Activated naive CD4-positive, alpha-beta T cell treated with anti-CD3 and anti-CD28 coated beads, Interleukin-2, amount 50 U/mL, for 24 hours (primary cell): ENCODE results near the gene ETFDH.
"Not testable (repeated sequence)": the region's sequence is repeated elsewhere in the genome, so short reads cannot be mapped to it uniquely, and the experiment has no call there.

Source experiments
- H3K27ac Mint-ChIP-seq: one replicate; pipeline ENCODE4 v1.8.0; 2021; ENCODE audit warnings: mild to moderate bottlenecking, mixed read lengths
- H3K27me3 Mint-ChIP-seq: one replicate; pipeline ENCODE4 v1.8.0; 2021; ENCODE audit warnings: mixed read lengths
- H3K36me3 Mint-ChIP-seq: one replicate; pipeline ENCODE4 v1.8.0; 2021; ENCODE audit warnings: mixed read lengths
- H3K4me1 Mint-ChIP-seq: one replicate; pipeline ENCODE4 v1.8.0; 2021; ENCODE audit warnings: mixed read lengths
- H3K4me3 Mint-ChIP-seq: one replicate; pipeline ENCODE4 v1.8.0; 2021; ENCODE audit warnings: mild to moderate bottlenecking, mixed read lengths
- H3K9me3 Mint-ChIP-seq: one replicate; pipeline ENCODE4 v1.8.0; 2021; ENCODE audit warnings: mixed read lengths

ETFDH gene

GRCh38 chr4:158667651-158668198 lies 4.4 kb upstream of the ETFDH start:
- Mint-ChIP-seq H3K27ac (no peak overlapping the region), H3K4me1 (peaks cover 12% of the 10 kb centered on the region), H3K9me3 (no peaks in the 10 kb centered on the region), H3K4me3 (no peak overlapping the region), H3K27me3 (no peaks in the 10 kb centered on the region), H3K36me3 (no peaks in the 10 kb centered on the region)

GRCh38 chr4:158669310-158669709 lies 2.8 kb upstream of the ETFDH start:
- Mint-ChIP-seq H3K27ac (no peak overlapping the region), H3K4me3 (no peak overlapping the region), H3K36me3 (no peaks in the 10 kb centered on the region), H3K9me3 (no peaks in the 10 kb centered on the region), H3K4me1 (peaks cover 19% of the 10 kb centered on the region), H3K27me3 (no peaks in the 10 kb centered on the region)

GRCh38 chr4:158670975-158671664 lies 976 bp upstream of the ETFDH start:
- Mint-ChIP-seq H3K9me3 (no peaks in the 10 kb centered on the region), H3K4me3 (peak overlapping the region; percentile 98), H3K36me3 (no peaks in the 10 kb centered on the region), H3K4me1 (peaks cover 19% of the 10 kb centered on the region), H3K27me3 (no peaks in the 10 kb centered on the region), H3K27ac (peak overlapping the region; percentile 97)

DNA sequence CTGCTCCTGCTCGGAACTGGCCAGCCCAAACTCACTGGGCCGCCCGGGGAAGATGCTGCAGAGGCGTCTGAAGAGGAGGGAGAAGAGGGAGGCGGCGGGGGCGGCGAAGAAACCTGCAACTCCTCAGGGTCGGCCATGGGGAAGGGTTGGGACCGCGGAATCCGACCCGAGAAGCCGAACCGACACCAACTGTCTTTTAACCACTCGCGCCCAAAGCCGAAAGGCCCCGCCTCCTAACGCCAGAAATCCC lies 506 bp upstream of the ETFDH start, which contains the start of gene C4orf46:
Gene C4orf46, minus strand, starts transcription at position 223 of the 250 bp plus-strand sequence. Its CDS starts 86 bp downstream, at position 137.
- Mint-ChIP-seq H3K9me3 (no peaks in the 10 kb centered on the region), H3K4me1 (peaks cover 19% of the 10 kb centered on the region), H3K27ac (peak within 1 kb of the TSS; percentile 97), H3K36me3 (no peaks in the 10 kb centered on the region), H3K27me3 (no peaks in the 10 kb centered on the region), H3K4me3 (peak within 1 kb of the TSS; percentile 98)

GRCh38 chr4:158673633-158674032 lies 1.5 kb downstream of the ETFDH start:
- H3K4me1 Mint-ChIP-seq, result peaks cover 24% of the 10 kb centered on the region
- H3K4me3 Mint-ChIP-seq, result peak overlapping the region; percentile 6
- no peaks in the 10 kb centered on the region for H3K36me3 Mint-ChIP-seq
- no peak overlapping the region for H3K27ac Mint-ChIP-seq
- no peaks in the 10 kb centered on the region for H3K27me3 Mint-ChIP-seq
- no peaks in the 10 kb centered on the region for H3K9me3 Mint-ChIP-seq

GRCh38 chr4:158676076-158676475 lies 4.0 kb downstream of the ETFDH start:
- Mint-ChIP-seq H3K4me1 (peaks cover 18% of the 10 kb centered on the region), H3K27ac (no peak overlapping the region), H3K36me3 (peaks cover 7% of the 10 kb centered on the region)

DNA sequence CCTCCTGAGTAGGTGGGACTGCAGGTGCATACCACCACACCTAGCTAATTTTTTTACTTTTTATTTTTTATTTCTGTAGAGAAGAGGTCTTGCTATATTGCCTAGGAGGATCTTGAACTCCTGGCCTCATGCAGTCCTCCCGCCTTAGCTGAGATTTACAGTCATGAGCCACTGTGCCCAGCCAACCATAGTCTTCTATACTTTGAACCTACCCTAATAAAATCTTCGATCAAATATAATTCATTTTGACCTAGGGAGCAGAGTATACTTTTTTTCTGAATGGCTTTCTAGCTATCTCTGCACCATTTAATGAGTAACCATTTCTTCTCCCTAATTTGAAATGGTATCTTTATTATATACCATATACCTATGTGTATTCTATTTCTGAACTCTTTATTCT lies 6.7 kb downstream of the ETFDH start:
- Mint-ChIP-seq H3K9me3 (no peaks in the 10 kb centered on the region), H3K27me3 (no peaks in the 10 kb centered on the region), H3K27ac (no peak overlapping the region), H3K4me1 (peaks cover 11% of the 10 kb centered on the region), H3K36me3 (peaks cover 7% of the 10 kb centered on the region), H3K4me3 (no peak overlapping the region)

More at GRCh38 chr4:158676076-158676475, 4.0 kb downstream of the ETFDH start:
- H3K27me3 Mint-ChIP-seq, result no peaks in the 10 kb centered on the region
- no peak overlapping the region for H3K4me3 Mint-ChIP-seq
- no peaks in the 10 kb centered on the region for H3K9me3 Mint-ChIP-seq

- Mint-ChIP-seq H3K36me3 (peaks cover 9% of the 10 kb centered on the region), H3K4me1 (peaks cover 10% of the 10 kb centered on the region), H3K27ac (no peak overlapping the region), H3K4me3 (no peak overlapping the region), H3K27me3 (no peaks in the 10 kb centered on the region), H3K9me3 (no peaks in the 10 kb centered on the region)
These were observed 9.5 kb downstream of the ETFDH start for GRCh38 chr4:158681629-158682028.

GRCh38 chr4:158682066-158682465 lies 10.0 kb downstream of the ETFDH start:
- Mint-ChIP-seq H3K9me3 (no peaks in the 10 kb centered on the region), H3K4me1 (peaks cover 10% of the 10 kb centered on the region), H3K36me3 (peaks cover 9% of the 10 kb centered on the region), H3K4me3 (no peak overlapping the region), H3K27me3 (no peaks in the 10 kb centered on the region), H3K27ac (no peak overlapping the region)

DNA sequence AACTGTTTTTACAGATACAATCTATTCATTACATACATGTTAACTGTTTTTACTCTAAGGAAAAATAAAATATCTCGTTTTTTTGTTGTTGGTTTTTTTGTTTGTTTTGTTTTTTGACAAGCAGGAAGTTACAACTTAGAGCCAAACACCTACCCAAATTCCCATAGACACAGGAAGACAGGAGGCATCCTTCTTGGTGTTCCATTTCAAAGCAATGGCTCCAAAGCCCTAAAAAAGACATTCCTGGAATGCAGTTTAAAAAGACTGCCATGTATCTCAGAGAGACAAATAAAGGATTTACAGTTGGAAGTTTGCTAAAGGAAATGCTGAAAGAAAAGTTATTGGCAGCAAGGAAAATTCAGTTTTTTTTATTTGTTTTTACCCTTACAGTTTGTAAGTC lies 16.7 kb downstream of the ETFDH start:
- Mint-ChIP-seq H3K27me3 (no peaks in the 10 kb centered on the region), H3K36me3 (peaks cover 7% of the 10 kb centered on the region), H3K4me3 (no peak overlapping the region), H3K9me3 (no peaks in the 10 kb centered on the region), H3K4me1 (no peaks in the 10 kb centered on the region), H3K27ac (no peak overlapping the region)

DNA sequence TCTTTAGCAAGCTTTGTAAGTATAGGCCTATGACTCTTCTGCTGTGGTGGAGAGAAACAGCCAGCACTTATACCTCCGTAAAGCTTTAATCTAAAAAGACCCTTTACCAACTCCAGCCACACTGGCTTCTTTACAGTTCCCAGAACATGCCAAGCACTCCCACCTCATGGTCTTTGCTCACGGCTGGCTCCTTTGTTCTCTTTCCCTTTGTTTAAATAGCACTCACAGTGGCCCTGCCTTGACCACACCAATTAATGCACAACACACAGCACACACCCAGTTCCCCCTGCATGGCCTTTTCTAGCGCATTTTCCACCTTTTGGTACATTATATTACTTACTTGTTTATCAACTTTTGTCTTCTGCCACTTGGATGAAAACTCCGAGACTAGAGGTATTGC lies 32.2 kb downstream of the ETFDH start:
- Mint-ChIP-seq H3K4me3 (no peak overlapping the region), H3K27ac (no peak overlapping the region), H3K27me3 (no peaks in the 10 kb centered on the region), H3K4me1 (no peaks in the 10 kb centered on the region), H3K36me3 (peaks cover 16% of the 10 kb centered on the region), H3K9me3 (no peaks in the 10 kb centered on the region)

- peaks cover 22% of the 10 kb centered on the region for H3K36me3 Mint-ChIP-seq
- no peak overlapping the region for H3K27ac Mint-ChIP-seq
- H3K9me3 Mint-ChIP-seq, result no peaks in the 10 kb centered on the region
- H3K27me3 Mint-ChIP-seq, result no peaks in the 10 kb centered on the region
- H3K4me1 Mint-ChIP-seq, result no peaks in the 10 kb centered on the region
- H3K4me3 Mint-ChIP-seq, result no peak overlapping the region
These were observed 38.7 kb downstream of the ETFDH start for GRCh38 chr4:158710814-158711213.

DNA sequence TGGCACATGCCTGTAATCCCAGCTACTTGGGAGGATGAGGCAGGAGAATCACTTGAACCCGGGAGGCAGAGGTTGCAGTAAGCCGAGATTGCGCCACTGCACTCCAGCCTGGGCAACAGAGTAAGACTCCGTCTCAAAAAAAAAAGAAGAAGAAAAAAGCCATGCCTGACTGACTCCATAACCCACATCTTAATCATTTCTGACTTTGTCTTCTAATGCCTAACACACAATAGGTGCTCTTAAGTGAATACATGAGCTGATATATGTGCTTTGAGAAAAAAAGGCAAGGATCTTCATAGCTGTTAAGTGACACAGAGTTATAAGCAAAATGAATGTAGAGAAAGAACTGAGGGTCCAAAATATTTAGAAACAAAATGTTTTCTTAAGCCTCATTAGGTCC lies 40.5 kb downstream of the ETFDH start:
- H3K27me3 Mint-ChIP-seq, H3K9me3 Mint-ChIP-seq, H3K4me1 Mint-ChIP-seq, H3K4me3 Mint-ChIP-seq: not testable (repeated sequence)
- Mint-ChIP-seq H3K36me3 (peaks cover 21% of the 10 kb centered on the region), H3K27ac (peak overlapping the region; percentile 41)

DNA sequence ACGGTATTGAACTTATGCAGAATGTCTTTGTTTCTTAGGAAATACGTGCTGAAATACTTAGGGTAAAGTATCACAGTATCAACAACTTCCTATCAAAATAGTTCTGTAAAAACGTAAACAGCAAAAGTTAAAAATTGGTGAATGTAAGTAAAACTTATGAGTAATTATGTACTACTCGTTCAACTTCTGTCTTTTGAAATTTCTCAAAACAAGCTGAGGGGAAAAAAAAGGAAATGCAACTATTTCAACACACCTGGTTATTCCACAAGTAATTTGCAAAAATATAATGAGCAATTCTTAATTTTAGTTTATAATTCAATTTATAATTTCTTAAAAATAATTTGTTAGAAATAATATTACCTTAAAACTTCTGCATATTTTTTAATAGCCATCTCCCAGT lies 42.8 kb downstream of the ETFDH start:
- H3K27ac Mint-ChIP-seq, result no peak overlapping the region
- peaks cover 20% of the 10 kb centered on the region for H3K4me1 Mint-ChIP-seq
- H3K27me3 Mint-ChIP-seq, result no peaks in the 10 kb centered on the region
- H3K9me3 Mint-ChIP-seq, result no peaks in the 10 kb centered on the region
- no peak overlapping the region for H3K4me3 Mint-ChIP-seq
- peaks cover 28% of the 10 kb centered on the region for H3K36me3 Mint-ChIP-seq

DNA sequence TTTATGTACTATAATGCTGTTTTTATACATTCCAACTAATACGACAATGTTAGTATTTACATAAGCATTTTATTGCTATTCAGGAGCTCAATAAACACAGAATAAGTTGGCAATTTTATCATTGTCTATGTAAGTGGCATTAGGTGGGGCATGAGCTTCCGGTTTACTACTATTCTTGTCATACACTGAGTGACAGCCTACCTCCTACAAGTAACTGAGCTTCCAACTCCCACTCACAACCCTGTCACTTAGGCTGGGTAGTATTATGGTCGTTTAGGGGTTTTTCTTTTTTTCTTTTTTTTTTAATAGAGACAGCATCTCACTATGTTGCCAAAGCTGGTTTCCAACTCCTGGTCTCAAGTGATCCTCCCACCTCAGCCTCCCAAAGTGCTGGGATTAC lies 43.7 kb downstream of the ETFDH start:
- Mint-ChIP-seq H3K27ac (no peak overlapping the region), H3K4me3 (no peak overlapping the region), H3K27me3 (no peaks in the 10 kb centered on the region), H3K9me3 (no peaks in the 10 kb centered on the region), H3K36me3 (peaks cover 25% of the 10 kb centered on the region), H3K4me1 (peaks cover 20% of the 10 kb centered on the region)

- peak overlapping the region; percentile 98 for H3K4me3 Mint-ChIP-seq
- no peaks in the 10 kb centered on the region for H3K27me3 Mint-ChIP-seq
- H3K4me1 Mint-ChIP-seq, result peaks cover 49% of the 10 kb centered on the region
- peaks cover 21% of the 10 kb centered on the region for H3K36me3 Mint-ChIP-seq
- H3K27ac Mint-ChIP-seq, result peak overlapping the region; percentile 77
- H3K9me3 Mint-ChIP-seq, result no peaks in the 10 kb centered on the region
These were observed 49.6 kb downstream of the ETFDH start for GRCh38 chr4:158721680-158722079.
